Ishikawa (cell line): ENCODE data around the gene TES.

Experiments used
- EGR1 ChIP-seq: IDR thresholded peaks from 2 replicates; pipeline ENCODE4 v1.6.1; 2012
- MAX ChIP-seq: IDR thresholded peaks from 2 replicates; pipeline ENCODE4 v1.6.1; 2012
- TAF1 ChIP-seq: IDR thresholded peaks from 2 replicates; pipeline ENCODE4 v1.6.1; 2012; ENCODE audit warnings: low read depth, mild to moderate bottlenecking
- TCF12 ChIP-seq: IDR thresholded peaks from 2 replicates; pipeline ENCODE4 v1.6.1; 2012; ENCODE audit warnings: low read depth
- YY1 ChIP-seq: IDR thresholded peaks from 2 replicates; pipeline ENCODE4 v1.6.1; 2012; ENCODE audit warnings: low read depth

- no peak for TF ChIP-seq YY1
- no peak for TF ChIP-seq EGR1
- TF ChIP-seq TAF1 = no peak
- no peak for TF ChIP-seq MAX
- no peak for TF ChIP-seq TCF12
These were observed 80.4 kb downstream of the TES start for GRCh38 chr7:116290740-116291139.
